H1 (cell line): Measurements from ENCODE around the gene RBFOX1. TPM values are rescaled to one million over a fixed set of nuclear protein-coding genes. Genes with fewer than 3 reads are reported as not detected.

Experiments
- ATF3 ChIP-seq: IDR thresholded peaks from 2 replicates; pipeline ENCODE4 v1.6.1; 2011; ENCODE audit warnings: low read depth, mild to moderate bottlenecking, low read length; ENCODE audit not compliant: insufficient read depth
- HDAC6 ChIP-seq: IDR thresholded peaks from one replicate; pipeline ENCODE4 v1.7.1; 2012; ENCODE audit warnings: low read depth, mild to moderate bottlenecking, inconsistent platforms, low read length, moderate library complexity
- polyA plus RNA-seq, 7 experiments: library from polyadenylated mRNA; depleted of rRNA in 3 of 7; stranded (reverse) in 5 of 7; unstranded in 2 of 7; fragments of >200 nt in 5 of 7; fragments of 200-250 nt in 2 of 7; gene quantifications; 1 replicate in 5 of 7; 2 replicates in 1 of 7; 4 replicates in 1 of 7; pipeline versions ENCODE4 v1.2.1 to v1.2.3, GENCODE V29; 2011 to 2013; ENCODE audit warnings: missing spikeins in 2 of 7, mixed read lengths in 2 of 7
- total RNA-seq: library from RNA; stranded (reverse); fragmentation: NEBNext Ultra II Directional; extraction: Animal tissue kit (Norgen Biotek cat#: 25700); gene quantifications from 2 replicates; pipeline ENCODE4 v1.2.1, GENCODE V29; 2021

RBFOX1 gene
- total and polyA plus RNA-seq, 2 of the 8 experiments (the other 6 are each of a cell fraction or from before 2014, with no cell fraction given), result 1.7 to 2.8 TPM

- TF ChIP-seq HDAC6 (no peak), ATF3 (no peak)
These were observed 177.4 kb downstream of the RBFOX1 start (continued) for GRCh38 chr16:7509963-7510601.
